K562 (cell line): ENCODE data around the gene EFNA2. TPM values are rescaled to one million over a fixed set of nuclear protein-coding genes. Genes with fewer than 3 reads are reported as not detected.

Experiments
- DPF2 ChIP-seq: fragments of 450-650 bp; IDR thresholded peaks from 2 replicates; pipeline ENCODE4 v1.6.1; 2016
- RBM14 ChIP-seq: fragments of 200-400 bp; formaldehyde crosslinking; IDR thresholded peaks from 2 replicates; pipeline ENCODE4 v1.6.1; 2018; ENCODE audit warnings: low read depth, mild to moderate bottlenecking, low read length, moderate library complexity, borderline replicate concordance; ENCODE audit not compliant: insufficient read depth
- ZEB2 ChIP-seq: fragments of 450-650 bp; IDR thresholded peaks from 2 replicates; pipeline ENCODE4 v1.6.1; 2016
- ZFX ChIP-seq: sonication (generic); formaldehyde crosslinking; IDR thresholded peaks from 2 replicates; pipeline ENCODE4 v1.8.0; 2022; ENCODE audit warnings: mild to moderate bottlenecking, missing genetic modification reagents, moderate library complexity
- ZKSCAN1 ChIP-seq: fragments of 150-350 bp; IDR thresholded peaks from 2 replicates; pipeline ENCODE4 v1.6.1; 2016; ENCODE audit warnings: low read depth, low read length
- ZNF174 ChIP-seq: fragments of 250-450 bp; sonication (Bioruptor Pico); IDR thresholded peaks from 2 replicates; pipeline ENCODE4 v1.4.0; 2020; ENCODE audit warnings: mild to moderate bottlenecking
- ZNF766 ChIP-seq: fragments of 200-800 bp; sonication (Bioruptor generic); conservative IDR thresholded peaks from 2 replicates; pipeline ENCODE4 v1.6.1; 2016; ENCODE audit warnings: missing genetic modification characterization, missing compliant biosample characterization
- polyA plus RNA-seq, 8 experiments: library from polyadenylated mRNA; depleted of rRNA in 4 of 8; stranded (reverse) in 5 of 8; unstranded in 3 of 8; fragments of >200 nt; fragmentation: Nextera tagmentation in 2 of 8; fragmentation: Illumina TruSeq in 1 of 8; extraction: Ambion mirVana in 2 of 8; extraction: Trizol in 1 of 8; gene quantifications; 2 replicates each; pipeline versions ENCODE4 v1.2.1 to v1.2.3, GENCODE V29; 2011 to 2014; ENCODE audit warnings: inconsistent platforms in 1 of 8, missing spikeins in 1 of 8
- total RNA-seq, 7 experiments: library from RNA; depleted of rRNA in 6 of 7; stranded (reverse); fragments of >200 nt in 6 of 7; fragmentation: Illumina TruSeq in 2 of 7; extraction: Trizol in 2 of 7; gene quantifications; 2 replicates each; pipeline versions ENCODE4 v1.2.1 to v1.2.3, GENCODE V29; 2011 to 2021; ENCODE audit warnings: low replicate concordance in 1 of 7
- TF ChIP-seq, protein P1 (sequence below): sonication (generic); formaldehyde crosslinking; IDR thresholded peaks from 2 replicates; pipeline ENCODE4 v1.8.1; 2023; ENCODE audit warnings: mild to moderate bottlenecking, missing genetic modification reagents
- TF ChIP-seq, protein P2 (sequence below): fragments of 450-650 bp; IDR thresholded peaks from 2 replicates; pipeline ENCODE4 v1.7.0; 2016; ENCODE audit warnings: borderline replicate concordance
- TF ChIP-seq, protein P3 (sequence below): fragments of 250-450 bp; sonication (Bioruptor Pico); IDR thresholded peaks from 2 replicates; pipeline ENCODE4 v1.8.0; 2022; ENCODE audit warnings: moderate library complexity, mild to moderate bottlenecking, inconsistent platforms
- TF ChIP-seq, protein P4 (sequence below): fragments of 250-450 bp; sonication (Bioruptor Pico); IDR thresholded peaks from 2 replicates; pipeline ENCODE4 v1.9.0; 2021; ENCODE audit warnings: mild to moderate bottlenecking, inconsistent platforms
- TF ChIP-seq, protein P5 (sequence below): fragments of 450-650 bp; IDR thresholded peaks from 2 replicates; pipeline ENCODE4 v1.6.1; 2016
- TF ChIP-seq, protein P6 (sequence below): sonication (generic); formaldehyde crosslinking; IDR thresholded peaks from 2 replicates; pipeline ENCODE4 v1.9.0; 2022; ENCODE audit warnings: mild to moderate bottlenecking, missing genetic modification reagents
- TF ChIP-seq, protein P7 (sequence below): fragments of 250-450 bp; sonication (Bioruptor Pico); IDR thresholded peaks from 2 replicates; pipeline ENCODE4 v1.4.0; 2020; ENCODE audit warnings: mild to moderate bottlenecking, moderate library complexity

EFNA2 gene
- total and polyA plus RNA-seq, 9 of the 15 experiments (the other 6 are each of a cell fraction or from before 2014, with no cell fraction given), result 0.11 to 0.44 (median 0.15) TPM; not detected in 6

DNA sequence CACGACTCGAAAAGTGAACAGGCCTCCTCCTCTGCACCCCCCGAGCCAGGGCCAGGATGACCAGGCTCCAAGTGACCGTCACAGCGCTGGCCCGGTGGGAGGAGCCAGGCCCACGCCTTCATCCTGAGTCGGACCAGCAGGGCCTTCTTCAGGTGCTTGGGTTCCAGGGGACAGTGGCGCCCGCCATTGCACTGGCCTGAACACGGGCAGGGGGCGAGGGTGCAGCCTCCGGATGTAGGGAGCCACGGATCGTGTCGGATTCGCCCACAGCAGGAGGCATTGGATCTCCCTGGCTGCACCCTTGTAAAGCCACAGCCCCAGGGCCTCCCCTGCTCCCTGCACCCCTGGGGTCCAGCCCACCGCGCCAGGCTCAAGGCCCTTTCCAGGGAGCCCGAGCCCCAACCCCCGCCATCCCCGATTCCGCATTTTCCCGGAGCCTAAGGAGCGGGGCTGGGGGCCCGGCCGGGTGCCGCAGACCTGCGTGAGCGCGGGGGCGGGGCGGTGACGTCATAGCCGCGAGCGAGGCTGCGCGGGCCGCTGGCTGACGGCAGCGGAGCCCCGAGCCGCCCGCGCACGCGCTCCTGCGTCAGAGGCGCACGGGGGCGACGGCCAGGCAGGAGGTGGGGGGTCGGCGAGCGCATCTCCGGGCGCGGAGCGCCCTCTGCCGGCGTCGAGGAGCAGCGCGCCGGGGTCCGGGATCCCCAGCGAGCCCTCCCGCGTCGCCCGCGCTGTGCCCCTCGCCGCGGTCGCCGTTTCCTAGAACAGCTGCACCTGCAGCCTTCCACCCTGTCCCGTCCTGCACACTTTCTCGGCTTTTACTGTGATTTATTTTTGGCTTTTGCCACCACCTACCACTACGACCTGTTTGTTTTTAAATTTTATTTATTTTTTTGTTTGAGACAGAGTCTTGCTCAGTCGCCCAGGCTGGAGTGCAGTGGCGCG is 45.6 kb upstream of the EFNA2 start (continued):
- TF ChIP-seq ZFX (CRISPR knock-in tag), result peak; percentile 94
- TF ChIP-seq, protein P1, sequence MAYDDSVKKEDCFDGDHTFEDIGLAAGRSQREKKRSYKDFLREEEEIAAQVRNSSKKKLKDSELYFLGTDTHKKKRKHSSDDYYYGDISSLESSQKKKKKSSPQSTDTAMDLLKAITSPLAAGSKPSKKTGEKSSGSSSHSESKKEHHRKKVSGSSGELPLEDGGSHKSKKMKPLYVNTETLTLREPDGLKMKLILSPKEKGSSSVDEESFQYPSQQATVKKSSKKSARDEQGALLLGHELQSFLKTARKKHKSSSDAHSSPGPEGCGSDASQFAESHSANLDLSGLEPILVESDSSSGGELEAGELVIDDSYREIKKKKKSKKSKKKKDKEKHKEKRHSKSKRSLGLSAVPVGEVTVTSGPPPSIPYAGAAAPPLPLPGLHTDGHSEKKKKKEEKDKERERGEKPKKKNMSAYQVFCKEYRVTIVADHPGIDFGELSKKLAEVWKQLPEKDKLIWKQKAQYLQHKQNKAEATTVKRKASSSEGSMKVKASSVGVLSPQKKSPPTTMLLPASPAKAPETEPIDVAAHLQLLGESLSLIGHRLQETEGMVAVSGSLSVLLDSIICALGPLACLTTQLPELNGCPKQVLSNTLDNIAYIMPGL, result no peak
- no peak for TF ChIP-seq ZNF766 (CRISPR knock-in tag)
- TF ChIP-seq, protein P2, sequence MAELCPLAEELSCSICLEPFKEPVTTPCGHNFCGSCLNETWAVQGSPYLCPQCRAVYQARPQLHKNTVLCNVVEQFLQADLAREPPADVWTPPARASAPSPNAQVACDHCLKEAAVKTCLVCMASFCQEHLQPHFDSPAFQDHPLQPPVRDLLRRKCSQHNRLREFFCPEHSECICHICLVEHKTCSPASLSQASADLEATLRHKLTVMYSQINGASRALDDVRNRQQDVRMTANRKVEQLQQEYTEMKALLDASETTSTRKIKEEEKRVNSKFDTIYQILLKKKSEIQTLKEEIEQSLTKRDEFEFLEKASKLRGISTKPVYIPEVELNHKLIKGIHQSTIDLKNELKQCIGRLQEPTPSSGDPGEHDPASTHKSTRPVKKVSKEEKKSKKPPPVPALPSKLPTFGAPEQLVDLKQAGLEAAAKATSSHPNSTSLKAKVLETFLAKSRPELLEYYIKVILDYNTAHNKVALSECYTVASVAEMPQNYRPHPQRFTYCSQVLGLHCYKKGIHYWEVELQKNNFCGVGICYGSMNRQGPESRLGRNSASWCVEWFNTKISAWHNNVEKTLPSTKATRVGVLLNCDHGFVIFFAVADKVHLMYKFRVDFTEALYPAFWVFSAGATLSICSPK, result no peak
- no peak; the same call in 1 of the 2 replicates for TF ChIP-seq DPF2
- TF ChIP-seq ZKSCAN1, result no peak
- TF ChIP-seq, protein P3, sequence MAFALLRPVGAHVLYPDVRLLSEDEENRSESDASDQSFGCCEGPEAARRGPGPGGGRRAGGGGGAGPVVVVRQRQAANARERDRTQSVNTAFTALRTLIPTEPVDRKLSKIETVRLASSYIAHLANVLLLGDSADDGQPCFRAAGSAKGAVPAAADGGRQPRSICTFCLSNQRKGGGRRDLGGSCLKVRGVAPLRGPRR, result no peak
- TF ChIP-seq, protein P4, sequence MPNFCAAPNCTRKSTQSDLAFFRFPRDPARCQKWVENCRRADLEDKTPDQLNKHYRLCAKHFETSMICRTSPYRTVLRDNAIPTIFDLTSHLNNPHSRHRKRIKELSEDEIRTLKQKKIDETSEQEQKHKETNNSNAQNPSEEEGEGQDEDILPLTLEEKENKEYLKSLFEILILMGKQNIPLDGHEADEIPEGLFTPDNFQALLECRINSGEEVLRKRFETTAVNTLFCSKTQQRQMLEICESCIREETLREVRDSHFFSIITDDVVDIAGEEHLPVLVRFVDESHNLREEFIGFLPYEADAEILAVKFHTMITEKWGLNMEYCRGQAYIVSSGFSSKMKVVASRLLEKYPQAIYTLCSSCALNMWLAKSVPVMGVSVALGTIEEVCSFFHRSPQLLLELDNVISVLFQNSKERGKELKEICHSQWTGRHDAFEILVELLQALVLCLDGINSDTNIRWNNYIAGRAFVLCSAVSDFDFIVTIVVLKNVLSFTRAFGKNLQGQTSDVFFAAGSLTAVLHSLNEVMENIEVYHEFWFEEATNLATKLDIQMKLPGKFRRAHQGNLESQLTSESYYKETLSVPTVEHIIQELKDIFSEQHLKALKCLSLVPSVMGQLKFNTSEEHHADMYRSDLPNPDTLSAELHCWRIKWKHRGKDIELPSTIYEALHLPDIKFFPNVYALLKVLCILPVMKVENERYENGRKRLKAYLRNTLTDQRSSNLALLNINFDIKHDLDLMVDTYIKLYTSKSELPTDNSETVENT (CRISPR knock-in tag), result peak; percentile 92
- no peak for TF ChIP-seq ZEB2
- TF ChIP-seq ZNF174 (CRISPR knock-in tag), result no peak
- TF ChIP-seq, protein P5, sequence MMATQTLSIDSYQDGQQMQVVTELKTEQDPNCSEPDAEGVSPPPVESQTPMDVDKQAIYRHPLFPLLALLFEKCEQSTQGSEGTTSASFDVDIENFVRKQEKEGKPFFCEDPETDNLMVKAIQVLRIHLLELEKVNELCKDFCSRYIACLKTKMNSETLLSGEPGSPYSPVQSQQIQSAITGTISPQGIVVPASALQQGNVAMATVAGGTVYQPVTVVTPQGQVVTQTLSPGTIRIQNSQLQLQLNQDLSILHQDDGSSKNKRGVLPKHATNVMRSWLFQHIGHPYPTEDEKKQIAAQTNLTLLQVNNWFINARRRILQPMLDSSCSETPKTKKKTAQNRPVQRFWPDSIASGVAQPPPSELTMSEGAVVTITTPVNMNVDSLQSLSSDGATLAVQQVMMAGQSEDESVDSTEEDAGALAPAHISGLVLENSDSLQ, result peak; percentile 5; the same call in 1 of the 2 replicates
- TF ChIP-seq, protein P6, sequence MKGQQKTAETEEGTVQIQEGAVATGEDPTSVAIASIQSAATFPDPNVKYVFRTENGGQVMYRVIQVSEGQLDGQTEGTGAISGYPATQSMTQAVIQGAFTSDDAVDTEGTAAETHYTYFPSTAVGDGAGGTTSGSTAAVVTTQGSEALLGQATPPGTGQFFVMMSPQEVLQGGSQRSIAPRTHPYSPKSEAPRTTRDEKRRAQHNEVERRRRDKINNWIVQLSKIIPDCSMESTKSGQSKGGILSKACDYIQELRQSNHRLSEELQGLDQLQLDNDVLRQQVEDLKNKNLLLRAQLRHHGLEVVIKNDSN (CRISPR knock-in tag), result no peak
- TF ChIP-seq, protein P7, sequence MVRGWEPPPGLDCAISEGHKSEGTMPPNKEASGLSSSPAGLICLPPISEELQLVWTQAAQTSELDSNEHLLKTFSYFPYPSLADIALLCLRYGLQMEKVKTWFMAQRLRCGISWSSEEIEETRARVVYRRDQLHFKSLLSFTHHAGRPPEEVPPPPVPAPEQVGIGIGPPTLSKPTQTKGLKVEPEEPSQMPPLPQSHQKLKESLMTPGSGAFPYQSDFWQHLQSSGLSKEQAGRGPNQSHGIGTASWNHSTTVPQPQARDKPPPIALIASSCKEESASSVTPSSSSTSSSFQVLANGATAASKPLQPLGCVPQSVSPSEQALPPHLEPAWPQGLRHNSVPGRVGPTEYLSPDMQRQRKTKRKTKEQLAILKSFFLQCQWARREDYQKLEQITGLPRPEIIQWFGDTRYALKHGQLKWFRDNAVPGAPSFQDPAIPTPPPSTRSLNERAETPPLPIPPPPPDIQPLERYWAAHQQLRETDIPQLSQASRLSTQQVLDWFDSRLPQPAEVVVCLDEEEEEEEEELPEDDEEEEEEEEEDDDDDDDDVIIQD (CRISPR knock-in tag), result peak; percentile 59; the same call in 1 of the 2 replicates
- TF ChIP-seq RBM14, result no peak
